ENCODE measurements around the gene PAX6. TPM values are rescaled to one million over a fixed set of nuclear protein-coding genes. Genes with fewer than 3 reads are reported as not detected.

PAX6 gene
- total and polyA plus RNA-seq, 4 donors = 0.23 to 0.38 TPM; not detected in 2

- Histone ChIP-seq H3K27me3 (ENCODE audit: control insufficient read depth in 1 of 2, insufficient read depth in 2 of 2, low read length in 1 of 2) (peaks cover 0 to 2% of the 10 kb centered on the region in 2 donors), H3K4me1 (ENCODE audit: control insufficient read depth in 1 of 2, insufficient read depth in 2 of 2, low read length in 2 of 2) (peaks cover 0 to under 1% of the 10 kb centered on the region in 2 donors), H3K9me3 (ENCODE audit: control insufficient read depth, low read length) (peaks cover under 1% of the 10 kb centered on the region), H3K4me3 (ENCODE audit: low read length in 2 of 2) (no peak overlapping the region), H3K36me3 (ENCODE audit: control insufficient read depth in 1 of 2, insufficient read depth in 2 of 2, low read length in 1 of 2) (no peaks in the 10 kb centered on the region), H3K27ac (ENCODE audit: low read depth in 1 of 2, low read length in 2 of 2) (no peak overlapping the region)
- ATAC-seq (ENCODE audit: low FRiP score) (no peak), DNase-seq (peak in 1 of 2 donors; percentile 72)
- intact Hi-C loops (cut with DNase I) = no loop called here
- 11 to 15% methylated on average over 24 to 36 of the region's 36 CpGs for WGBS, 2 donors
Observed at GRCh38 chr11:31806186-31806927, 4.8 kb downstream of the PAX6 start.

DNA sequence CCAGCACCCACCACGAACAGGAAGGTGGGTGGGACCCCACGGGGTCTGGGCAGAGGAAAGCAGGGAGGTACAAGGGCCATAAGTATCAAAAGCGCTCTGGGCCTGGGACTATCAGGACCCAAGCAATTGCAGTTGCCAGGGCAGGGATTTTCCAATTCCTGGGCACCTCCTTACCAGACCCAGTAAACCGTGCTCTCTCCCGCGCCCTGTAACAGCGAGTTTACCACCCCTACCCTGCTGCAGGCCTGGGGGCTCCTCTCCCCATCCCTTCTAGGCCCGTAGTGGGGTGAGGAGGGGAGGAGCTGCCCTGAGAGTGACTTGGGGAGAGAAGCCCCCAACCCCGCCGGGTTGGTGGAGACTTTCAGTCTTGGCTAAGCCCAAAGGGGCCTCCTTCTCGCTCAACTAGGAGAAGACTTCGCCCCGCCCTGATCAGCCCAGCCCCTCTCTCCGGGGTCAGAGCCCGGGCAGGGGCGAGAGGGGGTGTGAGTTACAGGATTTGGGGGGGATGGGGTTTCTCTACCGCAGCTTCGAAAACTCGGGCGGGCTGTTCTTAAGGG, 5.4 kb downstream of the PAX6 start:
- WGBS, 2 donors = 5 to 12% methylated on average over 19 to 20 of the region's 20 CpGs
- no peaks in the 10 kb centered on the region for H3K36me3 ChIP-seq (ENCODE audit: control insufficient read depth in 1 of 2, insufficient read depth in 2 of 2, low read length in 1 of 2)
- H3K4me3 ChIP-seq (ENCODE audit: low read length in 2 of 2) = no peak overlapping the region
- H3K27ac ChIP-seq (ENCODE audit: low read depth in 1 of 2, low read length in 2 of 2) = no peak overlapping the region
- peaks cover 0 to 5% of the 10 kb centered on the region in 2 donors for H3K27me3 ChIP-seq (ENCODE audit: control insufficient read depth in 1 of 2, insufficient read depth in 2 of 2, low read length in 1 of 2)
- intact Hi-C loops (cut with DNase I) = no loop called here
- H3K4me1 ChIP-seq (ENCODE audit: control insufficient read depth in 1 of 2, insufficient read depth in 2 of 2, low read length in 2 of 2) = no peaks in the 10 kb centered on the region
- no peak for ATAC-seq (ENCODE audit: low FRiP score)
- peak in 1 of 2 donors; percentile 54 for DNase-seq
- H3K9me3 ChIP-seq (ENCODE audit: control insufficient read depth, low read length) = peaks cover 2% of the 10 kb centered on the region

DNA sequence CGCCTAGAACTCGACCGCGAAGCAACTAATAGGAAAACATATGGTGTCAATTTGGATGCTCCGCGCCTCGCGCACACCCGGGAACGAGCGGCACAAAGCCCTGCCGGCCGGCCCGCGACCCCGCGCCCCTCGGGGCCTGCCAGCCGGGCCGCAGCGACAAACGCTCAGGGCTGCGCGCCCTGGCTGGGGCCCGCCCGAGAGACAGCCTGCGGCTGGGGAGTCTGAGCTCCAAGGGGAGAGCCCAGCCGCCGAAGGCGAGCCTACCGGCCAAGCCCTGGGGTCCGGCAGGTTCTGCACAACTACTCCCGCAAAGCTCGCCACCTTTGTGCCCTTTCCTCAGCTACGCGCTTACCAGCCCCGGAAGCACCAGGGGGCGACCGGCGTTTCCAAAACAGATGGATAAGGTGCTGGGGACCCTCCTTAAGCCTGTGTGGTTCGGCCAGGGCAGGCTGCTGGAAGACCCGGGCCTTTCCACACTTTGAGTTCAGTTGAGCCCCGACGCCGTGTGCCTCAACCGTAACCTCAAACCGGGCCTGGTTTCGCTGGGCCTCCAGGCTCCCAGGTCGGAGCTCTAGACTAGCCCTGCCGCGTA, 6.0 kb downstream of the PAX6 start:
- Histone ChIP-seq H3K36me3 (ENCODE audit: control insufficient read depth in 1 of 2, insufficient read depth in 2 of 2, low read length in 1 of 2) (no peaks in the 10 kb centered on the region), H3K27ac (ENCODE audit: low read depth in 1 of 2, low read length in 2 of 2) (no peak overlapping the region), H3K9me3 (ENCODE audit: control insufficient read depth, low read length) (peaks cover 2% of the 10 kb centered on the region), H3K4me3 (ENCODE audit: low read length in 2 of 2) (no peak overlapping the region), H3K27me3 (ENCODE audit: control insufficient read depth in 1 of 2, insufficient read depth in 2 of 2, low read length in 1 of 2) (peaks cover 0 to 5% of the 10 kb centered on the region in 2 donors), H3K4me1 (ENCODE audit: control insufficient read depth in 1 of 2, insufficient read depth in 2 of 2, low read length in 2 of 2) (no peaks in the 10 kb centered on the region)
- intact Hi-C loops (cut with DNase I) = no loop called here
- WGBS, 2 donors = 9% methylated on average over 47 to 51 of the region's 51 CpGs
- ATAC-seq (ENCODE audit: low FRiP score) (no peak), DNase-seq (peak in 1 of 2 donors; percentile 64)

DNA sequence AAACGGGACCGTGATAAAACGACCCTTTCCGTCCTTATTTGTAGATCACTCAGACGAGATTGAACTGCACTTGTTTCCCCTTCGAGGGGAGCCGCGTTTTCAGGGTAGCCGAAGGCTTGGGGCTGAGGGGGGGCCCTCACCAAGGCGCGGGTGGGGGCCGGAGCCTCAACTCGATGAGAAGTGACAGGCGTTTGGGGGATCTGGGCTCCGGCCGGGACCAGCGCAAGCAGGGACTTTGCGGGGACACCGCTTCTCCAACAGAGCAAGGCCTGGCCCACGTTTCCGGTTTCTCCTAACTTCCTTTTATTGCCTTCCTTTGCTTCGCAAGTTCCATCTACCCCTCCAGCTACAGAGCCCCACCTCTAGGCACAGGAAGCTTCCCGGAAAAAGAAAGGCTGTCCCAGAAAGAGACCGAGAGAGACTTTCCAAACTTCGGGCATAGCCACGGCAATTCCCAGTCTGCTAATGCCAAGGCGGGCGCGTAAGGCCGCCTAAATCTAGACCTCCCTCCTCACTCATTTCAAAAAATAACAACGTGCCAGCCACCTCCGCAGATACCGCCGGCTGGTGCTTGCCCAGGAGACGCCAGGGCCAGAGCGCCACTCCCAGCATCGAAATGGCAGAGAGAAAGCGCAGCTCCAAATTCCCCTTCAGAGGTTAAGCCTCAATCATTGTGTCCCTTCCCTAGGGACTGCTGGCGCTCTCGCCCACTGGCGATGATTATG, 6.6 kb downstream of the PAX6 start:
- Histone ChIP-seq H3K9me3 (ENCODE audit: control insufficient read depth, low read length) (peaks cover 2% of the 10 kb centered on the region), H3K27me3 (ENCODE audit: control insufficient read depth in 1 of 2, insufficient read depth in 2 of 2, low read length in 1 of 2) (peaks cover 0 to 5% of the 10 kb centered on the region in 2 donors), H3K36me3 (ENCODE audit: control insufficient read depth in 1 of 2, insufficient read depth in 2 of 2, low read length in 1 of 2) (no peaks in the 10 kb centered on the region), H3K4me1 (ENCODE audit: control insufficient read depth in 1 of 2, insufficient read depth in 2 of 2, low read length in 2 of 2) (no peaks in the 10 kb centered on the region), H3K27ac (ENCODE audit: low read depth in 1 of 2, low read length in 2 of 2) (no peak overlapping the region), H3K4me3 (ENCODE audit: low read length in 2 of 2) (no peak overlapping the region)
- 5 to 8% methylated on average over 41 of the region's 41 CpGs for WGBS, 2 donors
- DNase-seq = peak in 1 of 2 donors; percentile 68
- intact Hi-C loops (cut with DNase I) = no loop called here
- no peak for ATAC-seq (ENCODE audit: low FRiP score)

DNA sequence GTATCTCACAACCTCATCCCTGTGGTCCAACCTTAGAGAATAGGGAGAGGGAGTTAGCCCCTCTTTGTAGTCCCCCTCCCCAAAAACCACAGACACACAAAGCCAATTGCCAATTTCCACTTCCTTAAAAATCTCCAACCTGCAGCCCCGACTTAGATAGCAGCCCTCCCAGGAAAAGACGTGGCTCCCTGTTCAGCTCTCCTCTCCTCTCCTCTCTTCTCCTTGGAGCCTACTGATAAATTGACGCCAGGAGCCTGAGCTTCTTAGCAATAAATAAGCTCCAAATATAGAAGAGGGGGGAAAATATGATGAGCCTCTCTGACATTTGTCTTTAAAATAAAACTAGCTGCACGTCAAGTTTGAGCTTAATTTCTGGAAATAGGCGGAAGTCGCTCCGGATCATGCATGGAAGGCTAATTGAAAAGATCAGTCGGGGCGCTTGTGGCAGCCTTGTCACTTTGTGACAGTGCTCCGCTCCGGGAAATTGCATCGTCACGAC, 7.3 kb downstream of the PAX6 start:
- no peak overlapping the region for H3K27ac ChIP-seq (ENCODE audit: low read depth in 1 of 2, low read length in 2 of 2)
- ATAC-seq (ENCODE audit: low FRiP score) = no peak
- WGBS, 2 donors = 16 to 22% methylated on average over 13 of the region's 13 CpGs
- no peak for DNase-seq
- H3K9me3 ChIP-seq (ENCODE audit: control insufficient read depth, low read length) = peaks cover 2% of the 10 kb centered on the region
- H3K36me3 ChIP-seq (ENCODE audit: control insufficient read depth in 1 of 2, insufficient read depth in 2 of 2, low read length in 1 of 2) = no peaks in the 10 kb centered on the region
- H3K4me3 ChIP-seq (ENCODE audit: low read length in 2 of 2) = no peak overlapping the region
- intact Hi-C loops (cut with DNase I) = no loop called here
- peaks cover 0 to 5% of the 10 kb centered on the region in 2 donors for H3K27me3 ChIP-seq (ENCODE audit: control insufficient read depth in 1 of 2, insufficient read depth in 2 of 2, low read length in 1 of 2)
- no peaks in the 10 kb centered on the region for H3K4me1 ChIP-seq (ENCODE audit: control insufficient read depth in 1 of 2, insufficient read depth in 2 of 2, low read length in 2 of 2)

DNA sequence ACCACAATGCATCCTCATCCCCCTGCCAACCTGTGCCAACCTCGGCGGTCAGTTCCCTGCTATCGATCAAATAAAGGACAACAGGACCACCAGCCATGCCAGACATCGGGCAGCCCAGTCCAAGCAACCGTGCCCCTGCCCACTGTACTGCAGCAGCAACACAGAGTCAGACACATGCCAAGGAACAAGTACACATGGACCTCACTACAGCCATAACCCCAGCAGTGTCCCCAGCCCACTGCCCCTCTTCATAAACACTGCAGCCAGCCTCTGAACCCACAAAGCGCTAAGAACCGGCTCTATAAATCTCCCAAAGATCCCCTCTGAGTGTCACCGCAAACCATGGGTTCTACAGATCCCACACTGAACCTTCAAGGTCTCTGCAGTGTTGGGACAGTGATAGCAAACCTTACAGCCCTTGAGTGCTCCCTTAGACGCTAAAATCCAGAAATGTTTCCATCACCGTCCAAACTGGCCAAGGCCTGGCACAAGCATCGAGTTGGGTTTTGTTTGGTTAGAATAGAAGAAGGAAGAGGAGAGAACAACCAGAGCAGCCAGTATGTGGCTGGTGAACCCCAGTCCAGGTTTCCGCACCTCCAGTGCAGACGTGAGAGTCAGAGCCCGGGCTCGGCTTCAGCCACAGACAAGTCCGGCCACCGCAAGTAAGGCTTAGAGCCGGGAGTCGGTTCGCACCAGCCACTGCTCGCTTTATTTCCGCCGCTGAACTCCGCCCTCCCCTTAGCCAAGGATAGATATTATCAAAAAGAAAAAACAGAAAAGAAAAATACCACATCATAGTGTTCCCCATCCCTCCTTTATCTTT, 7.9 kb downstream of the PAX6 start:
- ATAC-seq (ENCODE audit: low FRiP score) (no peak), DNase-seq (peak in 1 of 2 donors; percentile 52)
- Histone ChIP-seq H3K27ac (ENCODE audit: low read depth in 1 of 2, low read length in 2 of 2) (no peak overlapping the region), H3K4me3 (ENCODE audit: low read length in 2 of 2) (no peak overlapping the region), H3K36me3 (ENCODE audit: control insufficient read depth in 1 of 2, insufficient read depth in 2 of 2, low read length in 1 of 2) (no peaks in the 10 kb centered on the region), H3K9me3 (ENCODE audit: control insufficient read depth, low read length) (peaks cover 2% of the 10 kb centered on the region), H3K27me3 (ENCODE audit: control insufficient read depth in 1 of 2, insufficient read depth in 2 of 2, low read length in 1 of 2) (peaks cover 0 to 5% of the 10 kb centered on the region in 2 donors), H3K4me1 (ENCODE audit: control insufficient read depth in 1 of 2, insufficient read depth in 2 of 2, low read length in 2 of 2) (no peaks in the 10 kb centered on the region)
- intact Hi-C loops (cut with DNase I) = no loop called here
- WGBS, 2 donors = 9 to 14% methylated on average over 24 of the region's 24 CpGs

GRCh38 chr11:31802609-31802989, 8.5 kb downstream of the PAX6 start:
- ATAC-seq (ENCODE audit: low FRiP score) = no peak
- WGBS, 2 donors = 6 to 12% methylated on average over 20 of the region's 20 CpGs
- no peaks in the 10 kb centered on the region for H3K4me1 ChIP-seq (ENCODE audit: control insufficient read depth in 1 of 2, insufficient read depth in 2 of 2, low read length in 2 of 2)
- intact Hi-C loops (cut with DNase I) = no loop called here
- peaks cover 0 to 6% of the 10 kb centered on the region in 2 donors for H3K27me3 ChIP-seq (ENCODE audit: control insufficient read depth in 1 of 2, insufficient read depth in 2 of 2, low read length in 1 of 2)
- H3K9me3 ChIP-seq (ENCODE audit: control insufficient read depth, low read length) = peaks cover 2% of the 10 kb centered on the region
- DNase-seq = peak in 1 of 2 donors; percentile 58
- no peak overlapping the region for H3K4me3 ChIP-seq (ENCODE audit: low read length in 2 of 2)
- H3K27ac ChIP-seq (ENCODE audit: low read depth in 1 of 2, low read length in 2 of 2) = no peak overlapping the region
- H3K36me3 ChIP-seq (ENCODE audit: control insufficient read depth in 1 of 2, insufficient read depth in 2 of 2, low read length in 1 of 2) = no peaks in the 10 kb centered on the region

DNA sequence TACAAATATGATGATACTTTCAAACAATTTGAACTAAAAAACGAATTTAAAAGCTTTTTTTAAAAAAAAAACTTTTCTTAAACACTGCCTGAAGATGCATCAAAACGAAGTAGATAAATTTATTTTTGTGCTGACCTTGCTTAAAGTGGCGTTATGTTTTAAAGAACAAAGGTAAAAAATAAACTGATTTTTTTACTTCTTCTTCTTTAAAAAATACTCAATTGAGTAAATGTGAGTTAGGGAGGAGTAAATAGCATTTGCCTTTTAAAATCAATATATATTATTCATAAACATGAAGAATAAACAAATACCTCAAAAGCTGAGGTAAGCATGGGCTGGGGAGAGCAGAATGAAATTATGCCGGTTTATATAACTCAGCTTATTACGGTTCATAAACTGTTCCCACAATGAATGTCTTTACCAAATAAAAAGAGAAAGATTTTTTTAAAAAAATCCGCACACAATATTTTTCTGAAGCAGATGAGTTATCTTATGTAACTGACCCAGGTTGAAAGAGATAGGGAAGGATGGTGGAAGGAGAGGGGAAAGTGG, 9.0 kb downstream of the PAX6 start:
- DNase-seq (no peak), ATAC-seq (ENCODE audit: low FRiP score) (no peak)
- no peaks in the 10 kb centered on the region for H3K36me3 ChIP-seq (ENCODE audit: control insufficient read depth in 1 of 2, insufficient read depth in 2 of 2, low read length in 1 of 2)
- H3K9me3 ChIP-seq (ENCODE audit: control insufficient read depth, low read length) = peaks cover 2% of the 10 kb centered on the region
- WGBS, 2 donors = 19 to 24% methylated on average over 6 of the region's 6 CpGs
- H3K27ac ChIP-seq (ENCODE audit: low read depth in 1 of 2, low read length in 2 of 2) = no peak overlapping the region
- peaks cover 0 to 6% of the 10 kb centered on the region in 2 donors for H3K27me3 ChIP-seq (ENCODE audit: control insufficient read depth in 1 of 2, insufficient read depth in 2 of 2, low read length in 1 of 2)
- intact Hi-C loops (cut with DNase I) = no loop called here
- no peak overlapping the region for H3K4me3 ChIP-seq (ENCODE audit: low read length in 2 of 2)
- no peaks in the 10 kb centered on the region for H3K4me1 ChIP-seq (ENCODE audit: control insufficient read depth in 1 of 2, insufficient read depth in 2 of 2, low read length in 2 of 2)
